ENCODE results near the gene PLK5.

The PLK5 gene

DNA sequence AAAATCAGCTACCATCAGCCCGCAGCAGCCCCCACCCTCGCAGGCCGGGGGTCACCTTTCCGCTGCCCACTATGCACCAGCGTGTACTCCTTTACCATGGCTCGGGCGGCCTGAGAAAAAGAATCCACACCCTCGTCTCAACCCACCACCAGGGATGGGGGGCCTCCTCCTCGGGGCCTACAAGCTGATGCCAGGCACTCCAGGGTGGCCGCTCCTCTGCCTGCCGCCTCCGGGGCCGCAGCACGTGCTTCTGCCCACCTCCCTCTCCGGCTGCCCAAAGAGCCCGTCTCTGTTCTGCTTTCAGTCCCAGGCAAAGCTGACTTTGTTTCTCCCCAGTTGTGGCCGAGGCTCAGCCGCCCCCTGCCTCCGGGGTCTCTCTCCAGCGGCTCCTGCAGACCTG, 55.3 kb downstream of the PLK5 start:
- no peak for DNase-seq
- H3K9me3 Mint-ChIP-seq, result no peaks in the 10 kb centered on the region
- H3K27ac Mint-ChIP-seq, result no peak overlapping the region

GRCh38 chr19:1580382-1580781, 56.5 kb downstream of the PLK5 start:
- H3K4me1 Mint-ChIP-seq (ENCODE audit: low read depth in 2 of 2), result peaks cover 0 to 2% of the 10 kb centered on the region in 2 donors
- H3K27ac Mint-ChIP-seq, result no peak overlapping the region
- no peaks in the 10 kb centered on the region for H3K27me3 Mint-ChIP-seq
- no peak overlapping the region for H3K4me3 Mint-ChIP-seq
- H3K36me3 Mint-ChIP-seq (ENCODE audit: insufficient read depth), result peaks cover 25% of the 10 kb centered on the region
- ATAC-seq (replicated peaks) (no peak), DNase-seq (no peak)
- H3K9me3 Mint-ChIP-seq, result no peaks in the 10 kb centered on the region

More for the DNA sequence above, 55.3 kb downstream of the PLK5 start:
- no peak for ATAC-seq (replicated peaks)
- no peaks in the 10 kb centered on the region for H3K27me3 Mint-ChIP-seq
- no peaks in the 10 kb centered on the region for H3K4me1 Mint-ChIP-seq (ENCODE audit: low read depth in 2 of 2)
- H3K36me3 Mint-ChIP-seq (ENCODE audit: insufficient read depth), result peaks cover 25% of the 10 kb centered on the region
- no peak overlapping the region for H3K4me3 Mint-ChIP-seq

DNA sequence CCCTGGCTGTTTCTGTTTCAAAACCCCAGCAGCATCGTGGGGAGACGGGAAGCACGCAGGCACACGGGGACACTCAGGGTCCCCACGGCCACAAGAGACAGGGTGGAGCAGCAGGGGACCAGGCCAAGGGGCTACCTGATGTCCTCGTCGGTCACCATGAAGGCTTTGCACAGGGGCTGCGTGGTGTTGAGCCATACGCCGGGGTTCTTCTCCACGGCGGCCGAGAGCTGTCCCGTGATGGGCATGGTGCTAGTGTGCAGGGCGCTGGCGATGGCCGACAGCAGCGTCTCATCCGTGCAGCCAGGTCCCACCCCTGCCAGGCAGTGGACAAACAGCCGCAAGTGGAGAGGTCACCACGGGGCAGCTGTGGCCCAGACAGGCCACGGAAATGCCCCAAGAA, 57.1 kb downstream of the PLK5 start:
- Mint-ChIP-seq H3K9me3 (no peaks in the 10 kb centered on the region), H3K4me1 (ENCODE audit: low read depth in 2 of 2) (peaks cover 0 to 4% of the 10 kb centered on the region in 2 donors), H3K27ac (no peak overlapping the region), H3K36me3 (ENCODE audit: insufficient read depth) (peaks cover 25% of the 10 kb centered on the region), H3K4me3 (no peak overlapping the region), H3K27me3 (no peaks in the 10 kb centered on the region)
- DNase-seq, result no peak
- ATAC-seq (replicated peaks), result no peak

GRCh38 chr19:1582201-1582600, 58.3 kb downstream of the PLK5 start:
- peaks cover 0 to 7% of the 10 kb centered on the region in 2 donors for H3K4me1 Mint-ChIP-seq (ENCODE audit: low read depth in 2 of 2)
- no peak for DNase-seq
- H3K36me3 Mint-ChIP-seq (ENCODE audit: insufficient read depth), result peaks cover 25% of the 10 kb centered on the region
- no peaks in the 10 kb centered on the region for H3K27me3 Mint-ChIP-seq
- ATAC-seq (replicated peaks), result no peak
- H3K9me3 Mint-ChIP-seq, result no peaks in the 10 kb centered on the region
- H3K27ac Mint-ChIP-seq, result no peak overlapping the region
- H3K4me3 Mint-ChIP-seq, result no peak overlapping the region

DNA sequence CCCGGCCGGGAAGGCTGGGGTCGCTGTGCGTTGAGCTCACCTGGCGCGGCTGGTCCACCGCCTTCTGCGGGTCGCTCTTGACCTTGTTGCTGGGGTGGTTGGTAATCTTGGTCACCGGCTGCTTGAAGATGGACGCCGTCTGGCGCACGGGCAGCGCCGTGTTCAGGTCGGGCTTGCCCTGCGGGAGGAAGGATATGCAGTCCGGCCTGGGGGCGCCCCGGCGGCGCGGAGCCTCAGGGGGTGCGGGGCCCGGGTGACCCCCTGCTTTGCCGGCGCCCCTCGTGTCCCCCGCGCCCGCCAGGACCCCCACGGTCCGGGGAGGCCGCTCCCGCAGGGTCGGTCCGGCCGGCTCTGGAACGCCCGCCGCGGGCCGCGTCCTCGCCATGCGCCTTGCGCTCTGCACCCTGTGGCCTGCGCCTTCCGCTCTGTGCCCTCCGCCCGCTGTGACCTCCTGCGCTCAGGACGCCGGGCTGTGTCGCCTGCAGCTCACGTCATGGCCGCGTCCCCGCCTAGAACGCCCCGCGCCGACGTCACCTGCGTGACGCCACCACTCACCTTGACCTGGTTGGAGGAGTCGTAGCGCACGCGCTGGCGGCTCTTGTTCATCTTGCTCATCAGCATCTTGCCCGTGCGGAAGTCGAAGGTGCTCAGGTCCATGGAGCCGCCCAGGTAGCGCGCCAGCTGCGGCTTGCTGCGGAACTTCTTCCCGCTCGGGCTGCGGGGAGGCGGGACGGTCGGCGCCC, 60.8 kb downstream of the PLK5 start:
- Mint-ChIP-seq H3K4me3 (no peak overlapping the region), H3K9me3 (no peaks in the 10 kb centered on the region), H3K36me3 (ENCODE audit: insufficient read depth) (peaks cover 21% of the 10 kb centered on the region), H3K27ac (no peak overlapping the region), H3K4me1 (ENCODE audit: low read depth in 2 of 2) (peaks cover 0 to 8% of the 10 kb centered on the region in 2 donors), H3K27me3 (no peaks in the 10 kb centered on the region)
- DNase-seq (no peak), ATAC-seq (replicated peaks) (no peak)

DNA sequence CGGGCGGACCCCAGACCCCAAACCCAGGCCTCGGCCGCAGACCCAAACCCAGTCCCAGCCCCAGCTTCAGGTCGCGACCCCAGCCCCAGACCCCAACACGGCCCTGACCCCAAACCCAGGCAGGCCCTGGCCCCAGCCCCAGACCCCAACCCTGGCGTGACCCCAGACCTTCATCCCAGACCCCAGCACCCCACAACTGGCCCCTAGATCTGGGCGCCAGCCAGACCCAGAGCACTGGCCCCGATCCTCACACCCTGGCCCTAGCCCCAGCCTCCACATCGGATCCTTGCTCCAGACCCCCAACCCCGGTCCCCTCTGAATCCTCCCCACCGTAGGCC, 61.3 kb downstream of the PLK5 start:
- Mint-ChIP-seq H3K36me3 (ENCODE audit: insufficient read depth) (peaks cover 16% of the 10 kb centered on the region), H3K4me3 (no peak overlapping the region), H3K9me3 (no peaks in the 10 kb centered on the region), H3K4me1 (ENCODE audit: low read depth in 2 of 2) (peaks cover 0 to 9% of the 10 kb centered on the region in 2 donors), H3K27me3 (no peaks in the 10 kb centered on the region), H3K27ac (peak overlapping the region; percentile 16 to 57)
- ATAC-seq (replicated peaks) (no peak), DNase-seq (no peak)

Data from effector memory CD8-positive, alpha-beta T cell (primary cell).